Measurements from ENCODE around the gene ISM1.

ISM1 gene

DNA sequence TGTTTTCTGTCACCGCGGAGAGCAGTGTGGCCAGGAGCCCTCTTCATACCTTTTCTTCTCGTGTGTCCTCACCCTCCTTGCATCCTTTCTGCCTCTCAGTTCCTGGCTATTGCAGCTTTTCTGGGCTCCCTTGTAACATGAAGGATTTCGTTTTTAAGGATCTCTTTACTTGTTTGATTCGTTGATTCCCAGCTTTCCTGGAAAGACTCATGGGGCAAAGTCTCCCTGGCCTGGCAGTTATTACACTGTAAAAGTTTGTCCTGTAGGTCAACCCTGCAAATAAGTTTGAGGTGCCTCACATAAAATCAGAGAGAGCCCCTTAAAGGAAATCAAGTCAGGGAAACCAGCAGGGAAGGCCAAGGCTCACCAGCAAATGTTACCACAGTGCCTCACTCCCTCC, 70.1 kb downstream of the ISM1 start:
- TF ChIP-seq TAF1 (IDR thresholded peaks at IDR 0.05; ENCODE audit: low read depth) (no peak), TEAD4 (IDR thresholded peaks at IDR 0.05) (no peak), TCF12 (IDR thresholded peaks at IDR 0.05; ENCODE audit: low read depth) (no peak), NFIC (IDR thresholded peaks at IDR 0.05) (no peak), ZBTB7A (IDR thresholded peaks at IDR 0.05; ENCODE audit: low read depth) (no peak), FOXM1 (IDR thresholded peaks at IDR 0.05; ENCODE audit: borderline replicate concordance, low read depth) (no peak), EP300 (IDR thresholded peaks at IDR 0.05; ENCODE audit: borderline replicate concordance) (no peak), EGR1 (IDR thresholded peaks at IDR 0.05) (no peak), RAD21 (IDR thresholded peaks at IDR 0.05; ENCODE audit: low read depth) (no peak), YY1 (IDR thresholded peaks at IDR 0.05; ENCODE audit: low read depth) (no peak), CREB1 (IDR thresholded peaks at IDR 0.05; ENCODE audit: low read depth) (no peak), CEBPB (IDR thresholded peaks at IDR 0.05) (no peak)
- TF ChIP-seq, protein P1, sequence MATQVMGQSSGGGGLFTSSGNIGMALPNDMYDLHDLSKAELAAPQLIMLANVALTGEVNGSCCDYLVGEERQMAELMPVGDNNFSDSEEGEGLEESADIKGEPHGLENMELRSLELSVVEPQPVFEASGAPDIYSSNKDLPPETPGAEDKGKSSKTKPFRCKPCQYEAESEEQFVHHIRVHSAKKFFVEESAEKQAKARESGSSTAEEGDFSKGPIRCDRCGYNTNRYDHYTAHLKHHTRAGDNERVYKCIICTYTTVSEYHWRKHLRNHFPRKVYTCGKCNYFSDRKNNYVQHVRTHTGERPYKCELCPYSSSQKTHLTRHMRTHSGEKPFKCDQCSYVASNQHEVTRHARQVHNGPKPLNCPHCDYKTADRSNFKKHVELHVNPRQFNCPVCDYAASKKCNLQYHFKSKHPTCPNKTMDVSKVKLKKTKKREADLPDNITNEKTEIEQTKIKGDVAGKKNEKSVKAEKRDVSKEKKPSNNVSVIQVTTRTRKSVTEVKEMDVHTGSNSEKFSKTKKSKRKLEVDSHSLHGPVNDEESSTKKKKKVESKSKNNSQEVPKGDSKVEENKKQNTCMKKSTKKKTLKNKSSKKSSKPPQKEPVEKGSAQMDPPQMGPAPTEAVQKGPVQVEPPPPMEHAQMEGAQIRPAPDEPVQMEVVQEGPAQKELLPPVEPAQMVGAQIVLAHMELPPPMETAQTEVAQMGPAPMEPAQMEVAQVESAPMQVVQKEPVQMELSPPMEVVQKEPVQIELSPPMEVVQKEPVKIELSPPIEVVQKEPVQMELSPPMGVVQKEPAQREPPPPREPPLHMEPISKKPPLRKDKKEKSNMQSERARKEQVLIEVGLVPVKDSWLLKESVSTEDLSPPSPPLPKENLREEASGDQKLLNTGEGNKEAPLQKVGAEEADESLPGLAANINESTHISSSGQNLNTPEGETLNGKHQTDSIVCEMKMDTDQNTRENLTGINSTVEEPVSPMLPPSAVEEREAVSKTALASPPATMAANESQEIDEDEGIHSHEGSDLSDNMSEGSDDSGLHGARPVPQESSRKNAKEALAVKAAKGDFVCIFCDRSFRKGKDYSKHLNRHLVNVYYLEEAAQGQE (IDR thresholded peaks at IDR 0.05; ENCODE audit: low read depth): no peak
- TF ChIP-seq, protein P2, sequence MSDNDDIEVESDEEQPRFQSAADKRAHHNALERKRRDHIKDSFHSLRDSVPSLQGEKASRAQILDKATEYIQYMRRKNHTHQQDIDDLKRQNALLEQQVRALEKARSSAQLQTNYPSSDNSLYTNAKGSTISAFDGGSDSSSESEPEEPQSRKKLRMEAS (IDR thresholded peaks at IDR 0.05): no peak
- TF ChIP-seq, protein P3, sequence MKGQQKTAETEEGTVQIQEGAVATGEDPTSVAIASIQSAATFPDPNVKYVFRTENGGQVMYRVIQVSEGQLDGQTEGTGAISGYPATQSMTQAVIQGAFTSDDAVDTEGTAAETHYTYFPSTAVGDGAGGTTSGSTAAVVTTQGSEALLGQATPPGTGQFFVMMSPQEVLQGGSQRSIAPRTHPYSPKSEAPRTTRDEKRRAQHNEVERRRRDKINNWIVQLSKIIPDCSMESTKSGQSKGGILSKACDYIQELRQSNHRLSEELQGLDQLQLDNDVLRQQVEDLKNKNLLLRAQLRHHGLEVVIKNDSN (IDR thresholded peaks at IDR 0.05): no peak

DNA sequence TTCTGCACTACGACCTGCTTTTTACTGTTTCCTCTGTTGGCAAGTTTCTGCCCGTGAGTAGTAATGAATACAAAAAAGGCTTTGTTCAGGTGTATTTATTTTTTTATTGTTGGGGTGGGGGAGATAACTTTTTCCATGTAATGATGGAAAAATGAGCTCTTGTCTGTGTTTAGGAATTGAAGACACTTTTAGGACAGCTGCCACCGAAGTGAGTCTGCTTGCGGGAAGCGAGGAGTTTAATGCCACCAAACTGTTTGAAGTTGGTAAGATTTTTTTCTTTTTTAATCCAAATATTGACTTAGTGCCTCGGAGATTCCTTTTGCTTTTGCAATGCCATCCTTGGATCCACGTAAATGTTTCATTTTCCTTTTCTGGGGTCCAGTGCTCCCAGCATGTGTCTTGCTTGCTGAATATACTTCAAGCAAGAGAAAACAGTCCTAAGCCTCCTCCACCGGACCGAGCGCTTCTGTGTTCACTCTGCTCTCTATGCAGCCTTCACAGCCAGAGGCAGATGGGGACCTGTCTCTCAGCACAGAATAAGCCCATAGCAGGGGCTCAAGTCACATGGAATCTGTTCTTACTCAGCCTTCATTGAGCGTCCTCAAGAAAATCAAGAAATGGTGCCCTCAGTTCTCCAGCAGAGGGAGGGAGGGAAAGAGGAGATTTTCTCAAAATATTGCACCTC, 71.3 kb downstream of the ISM1 start:
- TF ChIP-seq, protein P1 (IDR thresholded peaks at IDR 0.05; ENCODE audit: low read depth): no peak
- no peak for TF ChIP-seq EP300 (IDR thresholded peaks at IDR 0.05; ENCODE audit: borderline replicate concordance)
- TF ChIP-seq, protein P2 (IDR thresholded peaks at IDR 0.05): no peak

DNA sequence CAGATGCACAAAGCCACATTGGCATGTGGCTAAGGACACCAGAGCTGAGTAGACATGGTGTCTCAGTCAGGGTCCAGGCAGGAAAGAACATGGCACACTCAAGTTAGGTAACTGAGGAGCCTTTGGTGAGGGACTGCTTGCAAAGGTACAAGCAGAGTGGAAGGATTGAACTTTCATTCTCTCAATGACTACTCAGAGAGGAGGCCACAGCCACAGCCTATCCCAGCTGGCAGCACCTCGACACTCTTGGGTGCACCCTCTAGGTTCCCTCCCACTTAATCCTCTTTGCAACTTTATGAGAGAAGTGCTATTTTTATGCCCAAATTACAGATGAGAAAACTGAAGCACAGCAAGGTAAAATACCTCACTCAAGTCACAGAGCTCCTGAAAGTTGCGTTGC, 73.4 kb downstream of the ISM1 start:
- TF ChIP-seq TEAD4 (IDR thresholded peaks at IDR 0.05) (no peak), CREB1 (IDR thresholded peaks at IDR 0.05; ENCODE audit: low read depth) (no peak), FOXM1 (IDR thresholded peaks at IDR 0.05; ENCODE audit: borderline replicate concordance, low read depth) (no peak), EGR1 (IDR thresholded peaks at IDR 0.05) (no peak), CEBPB (IDR thresholded peaks at IDR 0.05) (no peak), RAD21 (IDR thresholded peaks at IDR 0.05; ENCODE audit: low read depth) (no peak), EP300 (IDR thresholded peaks at IDR 0.05; ENCODE audit: borderline replicate concordance) (no peak), TCF12 (IDR thresholded peaks at IDR 0.05; ENCODE audit: low read depth) (no peak), ZBTB7A (IDR thresholded peaks at IDR 0.05; ENCODE audit: low read depth) (no peak), NFIC (IDR thresholded peaks at IDR 0.05) (no peak), TAF1 (IDR thresholded peaks at IDR 0.05; ENCODE audit: low read depth) (no peak), YY1 (IDR thresholded peaks at IDR 0.05; ENCODE audit: low read depth) (no peak)
- TF ChIP-seq, protein P1 (IDR thresholded peaks at IDR 0.05; ENCODE audit: low read depth): no peak
- TF ChIP-seq, protein P2 (IDR thresholded peaks at IDR 0.05): no peak
- TF ChIP-seq, protein P3 (IDR thresholded peaks at IDR 0.05): no peak

DNA sequence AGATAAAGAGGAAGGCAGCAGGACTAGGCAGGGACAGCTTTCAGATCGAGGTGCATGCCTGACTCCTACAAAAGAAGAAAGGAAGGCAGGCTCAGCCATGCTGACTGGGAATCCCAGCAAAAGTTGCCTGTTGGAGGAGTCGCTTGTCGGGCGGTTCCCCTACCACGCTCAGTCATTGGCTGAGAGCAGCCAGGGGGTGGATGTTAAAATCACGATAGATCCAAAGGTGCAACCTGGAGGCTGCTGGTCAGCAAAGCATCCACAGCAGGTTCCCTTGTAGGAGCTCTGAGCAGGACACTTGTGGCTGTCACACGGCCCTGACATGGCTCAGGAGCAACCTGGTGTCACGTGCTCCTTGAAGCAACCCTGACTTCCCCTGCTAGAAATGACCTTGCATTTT, 74.6 kb downstream of the ISM1 start:
- TF ChIP-seq ZBTB7A (IDR thresholded peaks at IDR 0.05; ENCODE audit: low read depth): no peak
